Stimulated activated CD4-positive, alpha-beta T cell treated with anti-CD3 and anti-CD28 coated beads, Interleukin-15, amount 100 ng/mL, for 1 hour (primary cell): Measurements from ENCODE around the gene RBM19.

Experiments used
- DNase-seq, 2 donors: peaks; one replicate each; pipeline ENCODE4 v3.0.0-alpha.2; 2020; ENCODE audit warnings: low read depth in 1 of 2, low spot score in 1 of 2

Gene RBM19

DNA sequence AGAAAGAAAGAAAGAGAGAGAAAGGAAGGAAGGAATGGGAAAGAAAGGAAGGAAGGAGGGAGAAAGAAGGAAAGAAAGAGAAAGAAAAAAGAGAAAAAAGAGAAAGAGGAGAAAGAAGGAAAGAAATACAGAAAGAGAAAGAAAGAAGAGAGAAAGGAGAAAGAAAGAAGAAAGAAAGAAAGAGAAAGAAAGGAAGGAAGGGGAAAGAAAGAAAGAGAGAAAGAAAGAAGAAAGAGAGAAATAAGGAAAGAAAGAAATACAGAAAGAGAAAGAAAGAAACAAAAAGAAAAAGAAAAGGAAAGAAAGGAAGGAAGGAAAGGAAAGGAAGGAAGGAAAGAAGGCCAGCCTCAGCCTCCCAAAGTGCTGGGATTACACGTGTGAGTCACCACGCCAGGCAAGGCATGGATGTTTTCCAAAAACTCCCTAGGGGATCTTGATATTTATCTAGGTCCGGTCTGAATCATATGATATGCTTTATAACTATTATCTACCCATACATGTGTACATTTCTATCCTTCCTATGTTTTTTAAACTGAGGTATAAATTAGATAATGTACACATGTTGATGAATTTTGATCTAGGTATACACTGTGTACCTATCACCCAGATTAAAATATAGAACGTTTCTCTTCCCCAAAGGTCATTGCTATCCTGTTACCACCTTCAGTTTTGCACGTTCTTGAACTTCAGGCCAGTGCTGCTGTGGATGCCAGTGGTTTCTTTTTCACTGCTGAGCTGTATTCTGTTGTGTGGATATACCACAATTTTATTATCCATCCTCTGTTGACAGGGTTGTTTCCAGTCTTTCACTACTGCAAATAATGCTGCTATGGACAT lies 177.9 kb downstream of the RBM19 start:
- DNase-seq: no peak

DNA sequence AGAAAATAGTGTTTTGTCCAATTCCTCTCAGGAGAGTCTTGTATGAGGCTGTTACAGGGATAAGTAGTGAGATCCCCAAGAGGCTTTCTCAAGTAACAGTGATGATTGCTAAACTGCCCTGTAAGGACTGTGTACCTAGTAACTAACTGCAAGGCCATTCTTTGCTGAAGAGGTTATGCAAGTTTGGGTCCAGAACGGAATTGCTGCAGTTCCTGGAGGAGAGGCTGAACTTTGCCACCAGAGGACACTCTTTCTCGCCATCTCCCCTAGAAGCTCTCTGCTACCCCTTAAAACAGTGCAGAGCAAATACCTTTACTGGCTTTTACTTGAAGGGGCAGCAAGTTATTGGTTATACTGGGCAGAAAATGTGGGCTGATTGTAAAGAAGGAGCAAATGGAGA lies 180.0 kb downstream of the RBM19 start:
- no peak for DNase-seq

DNA sequence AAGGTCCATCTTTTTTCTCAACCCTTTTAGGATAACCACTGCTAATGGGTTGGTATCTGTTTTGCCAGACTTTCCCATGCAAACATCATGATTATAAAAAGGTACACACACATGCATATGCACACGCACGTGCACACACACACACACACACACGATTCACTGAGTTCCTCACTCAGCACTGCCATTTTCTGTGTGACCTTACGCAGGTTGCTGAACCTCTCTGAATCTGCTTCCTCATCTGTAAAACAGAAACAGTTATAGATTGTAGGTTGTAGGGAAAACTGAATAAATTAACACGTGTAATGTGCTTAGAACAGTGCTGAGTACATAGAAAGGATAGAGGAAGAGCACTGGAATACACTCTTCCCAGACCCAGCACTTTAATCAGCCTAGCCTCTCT lies 182.3 kb downstream of the RBM19 start:
- DNase-seq: no peak

DNA sequence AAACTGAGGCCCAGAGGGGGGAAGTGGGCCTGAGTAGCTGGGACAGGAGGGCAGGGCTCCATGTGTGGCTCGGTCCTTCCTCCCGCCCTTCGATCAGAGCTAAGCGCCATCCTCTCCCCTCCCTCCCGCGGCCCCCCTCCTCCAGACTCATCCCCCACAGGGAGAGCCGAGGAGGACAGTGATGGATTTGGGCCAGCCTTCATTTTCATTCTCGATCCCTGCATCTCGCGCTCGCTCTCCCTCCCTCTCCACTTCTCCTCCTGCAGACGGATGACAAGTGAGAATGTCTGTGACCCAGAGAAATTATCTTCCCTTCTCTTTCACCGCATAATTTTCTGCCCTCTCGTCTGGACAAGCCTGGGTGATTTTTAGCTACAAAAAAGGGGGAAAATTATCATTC lies 183.3 kb downstream of the RBM19 start:
- DNase-seq: no peak

DNA sequence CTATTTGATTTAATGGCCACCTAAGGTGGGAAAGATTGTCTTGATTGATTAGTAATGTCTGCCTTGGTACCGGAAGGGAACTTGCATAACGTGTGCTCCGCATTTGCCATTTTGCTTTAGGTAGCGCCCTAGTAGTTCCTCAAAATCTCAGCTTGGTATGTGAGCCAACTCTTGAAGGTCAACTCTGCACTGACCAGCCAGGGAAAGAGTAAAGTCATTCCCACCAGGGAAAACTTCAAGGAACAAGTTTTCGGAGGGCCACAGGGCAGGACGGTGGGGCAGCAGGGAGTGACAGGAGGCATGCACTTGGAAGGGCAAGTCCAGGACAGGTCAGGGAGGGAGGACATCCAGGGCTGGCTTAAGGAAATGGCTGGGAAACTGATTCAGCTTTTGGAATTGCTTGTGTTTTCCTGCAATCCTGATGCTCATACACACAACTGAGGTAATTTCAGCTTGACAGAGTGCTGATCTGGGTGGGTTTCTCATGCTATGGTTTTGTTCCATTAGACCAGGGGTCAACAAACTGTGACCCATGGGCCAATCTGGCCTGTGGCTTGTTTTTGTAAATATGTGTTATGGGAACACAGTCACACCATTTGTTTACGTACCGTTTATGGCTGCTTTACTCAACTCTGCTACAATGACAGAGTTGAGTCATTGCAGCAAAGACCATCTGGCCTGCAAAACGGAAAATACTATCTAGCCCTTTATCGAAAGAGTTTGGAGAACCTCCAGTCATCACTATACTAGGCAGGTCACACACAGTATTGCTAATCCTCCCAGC lies 184.5 kb downstream of the RBM19 start:
- DNase-seq: no peak

DNA sequence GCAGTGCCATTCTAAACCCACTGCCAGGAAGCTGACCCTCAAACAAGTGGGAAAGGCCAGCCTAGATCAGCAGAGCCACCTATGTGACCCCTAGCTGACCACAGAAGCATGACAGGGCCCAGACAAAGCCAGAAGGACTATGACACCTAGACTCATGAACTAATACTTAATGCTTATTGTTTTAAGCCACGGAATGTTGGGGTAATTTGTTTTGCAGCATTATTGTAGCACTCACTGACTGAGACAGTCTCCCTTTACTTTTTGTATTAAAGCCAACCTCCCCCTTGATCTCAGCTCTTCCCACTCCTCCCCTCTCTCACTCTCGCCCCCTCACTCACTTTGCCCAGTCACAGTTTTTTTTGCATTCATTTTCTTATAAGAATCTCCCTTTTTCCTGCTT lies 186.4 kb downstream of the RBM19 start:
- no peak for DNase-seq

DNA sequence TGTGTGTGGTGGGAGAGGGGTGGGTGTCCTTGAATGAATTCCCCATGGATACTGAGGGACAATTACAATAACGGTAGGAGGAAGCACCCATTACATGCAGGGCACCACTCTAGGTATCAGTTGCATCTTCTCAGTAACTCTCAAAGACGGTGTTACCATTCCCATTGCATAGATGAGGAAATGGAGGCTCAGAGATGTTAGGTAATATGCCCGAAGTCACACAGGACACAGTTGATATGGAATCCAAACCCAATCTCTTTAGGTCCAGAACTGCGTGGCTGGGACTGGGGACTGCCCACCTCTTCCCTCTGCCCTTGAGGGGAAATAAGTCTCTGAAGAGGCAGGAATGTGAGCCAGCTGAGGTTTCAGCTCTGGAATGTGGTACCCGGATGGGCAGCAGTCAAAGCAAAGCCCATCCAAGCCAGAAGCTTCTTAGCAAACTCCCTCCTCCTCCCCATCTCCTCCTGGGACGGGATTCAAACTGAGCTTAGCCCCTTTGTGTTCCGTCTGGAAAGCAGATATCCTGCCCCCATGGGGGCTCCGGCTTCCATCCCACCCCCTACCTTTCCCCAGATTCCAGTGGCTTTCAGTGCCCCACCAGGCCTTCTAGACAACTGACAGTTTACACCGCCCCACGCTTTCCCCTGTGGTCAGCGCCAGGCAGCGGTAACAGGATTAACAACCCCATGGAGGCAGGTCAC lies 187.5 kb downstream of the RBM19 start:
- DNase-seq: no peak

DNA sequence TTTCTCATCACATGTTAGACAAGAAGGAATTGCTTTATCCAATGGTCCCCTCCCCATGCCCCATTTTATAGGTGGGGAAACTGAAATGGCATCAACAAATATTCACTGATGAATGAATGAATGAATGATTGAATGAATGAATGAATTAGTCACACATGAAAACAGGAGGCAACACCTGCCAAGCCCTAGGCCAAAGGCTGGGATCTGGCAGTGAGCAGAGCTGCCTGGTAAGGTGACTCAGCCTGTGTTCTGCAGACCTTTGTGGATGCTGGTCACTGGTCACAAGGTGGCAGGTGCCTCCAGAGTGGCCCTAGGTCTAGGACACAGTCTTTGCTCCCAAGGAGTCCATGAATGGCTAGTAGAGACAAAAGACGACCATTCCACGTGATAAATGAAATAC lies 188.4 kb downstream of the RBM19 start:
- DNase-seq: no peak

DNA sequence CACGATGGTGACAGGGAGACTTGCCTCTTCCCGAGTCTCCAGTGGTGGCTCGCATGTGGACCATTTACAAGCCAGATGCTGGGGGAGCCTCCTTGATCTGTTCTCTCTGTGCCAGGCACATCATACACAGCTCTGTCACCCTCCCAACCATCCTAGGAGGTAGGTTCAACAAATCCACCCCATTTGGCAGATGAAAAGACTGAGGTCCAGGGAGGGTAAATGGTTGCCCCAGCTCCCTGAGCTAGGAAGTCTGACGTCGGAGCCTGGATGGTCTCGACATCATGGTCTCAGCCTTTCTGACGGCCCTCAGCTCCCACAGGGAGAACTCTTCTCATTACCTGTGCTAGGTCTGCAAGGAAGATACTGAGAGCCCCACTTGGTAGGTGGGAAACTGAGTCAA lies 189.6 kb downstream of the RBM19 start:
- no peak for DNase-seq

DNA sequence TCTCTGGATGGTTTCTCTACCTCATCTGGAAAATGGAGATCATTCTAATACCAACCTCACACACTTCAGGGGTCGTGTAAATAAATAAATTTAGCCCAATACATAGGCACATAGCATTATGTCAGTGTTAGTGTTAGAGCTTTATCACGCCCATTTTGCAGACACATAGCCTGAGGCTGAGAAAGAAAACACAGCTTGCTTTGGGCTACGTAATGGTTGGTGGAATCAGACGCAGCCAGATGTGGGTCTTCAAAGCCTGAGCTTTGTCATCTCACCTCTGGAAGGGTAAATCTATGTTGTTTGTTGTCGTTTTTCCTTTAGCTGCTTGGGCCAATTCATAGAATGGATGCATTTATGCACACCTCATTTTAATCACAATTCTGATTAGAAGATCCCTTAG lies 191.6 kb downstream of the RBM19 start:
- no peak for DNase-seq

DNA sequence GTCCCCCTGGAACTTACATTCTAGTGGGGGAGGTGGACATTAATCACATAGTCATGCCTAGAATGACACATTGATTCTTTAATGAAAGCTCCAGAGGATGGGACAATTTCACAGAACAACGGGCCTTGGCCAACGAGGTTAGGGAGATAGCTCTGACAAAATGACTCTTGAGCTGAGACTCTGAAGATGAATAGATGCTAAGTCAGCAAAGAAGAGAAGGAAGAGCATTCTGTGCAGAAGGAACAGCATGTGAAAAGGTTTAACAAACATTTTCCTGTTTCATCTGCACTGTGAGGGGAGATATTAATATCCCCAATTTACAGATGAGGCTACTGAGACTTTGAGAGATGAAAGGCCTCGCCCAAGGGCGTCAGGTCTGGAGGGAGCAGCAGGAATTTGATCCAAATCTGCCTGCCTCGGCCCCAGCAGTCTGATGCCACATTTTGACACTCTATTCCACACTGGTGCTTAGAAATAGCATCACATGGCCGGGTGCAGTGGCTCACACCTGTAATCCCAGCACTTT lies 193.6 kb downstream of the RBM19 start:
- no peak for DNase-seq

DNA sequence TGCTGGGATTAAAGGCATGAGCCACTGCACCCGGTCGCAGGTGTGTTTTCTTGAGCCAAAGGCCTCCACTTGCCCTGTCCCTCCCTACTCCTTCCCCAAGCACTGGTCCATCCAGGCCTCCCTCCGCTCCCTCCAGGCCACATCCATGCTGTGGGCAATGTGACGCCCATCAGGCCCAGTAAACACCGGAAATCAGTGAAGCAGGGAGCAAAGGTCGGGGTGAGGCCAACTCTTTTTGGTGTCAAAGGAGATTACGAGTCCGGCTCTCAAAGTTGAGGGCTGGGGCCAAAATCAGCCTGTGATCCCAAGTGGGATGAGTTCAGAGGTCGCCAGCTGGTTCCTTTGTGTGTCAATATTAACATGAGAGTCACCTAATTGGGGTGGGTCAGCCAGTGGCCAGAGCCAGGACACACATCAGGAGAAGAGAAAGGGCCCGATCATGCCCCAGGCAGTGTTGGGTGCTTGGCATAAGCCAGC lies 195.7 kb downstream of the RBM19 start:
- no peak for DNase-seq

DNA sequence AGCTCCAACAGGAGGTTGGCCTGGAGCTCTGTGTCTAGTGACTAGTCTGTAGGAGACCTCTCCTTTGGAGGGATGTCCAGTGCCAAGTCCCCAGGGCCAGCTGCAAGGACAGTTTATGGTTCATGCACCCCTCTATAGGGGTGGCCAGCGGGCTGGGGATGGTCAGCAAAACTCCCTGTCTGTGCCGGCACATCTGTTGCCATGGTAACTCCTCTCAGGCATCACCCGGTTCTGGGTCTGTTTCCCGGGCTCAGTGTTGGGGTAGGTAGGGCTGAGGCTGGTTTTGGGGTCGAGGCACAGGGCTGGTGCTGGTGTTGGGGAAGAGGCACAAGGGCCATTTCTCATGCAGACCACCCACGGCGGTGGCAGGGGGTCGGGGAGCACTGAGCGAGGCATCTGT lies 196.8 kb downstream of the RBM19 start:
- DNase-seq: no peak

DNA sequence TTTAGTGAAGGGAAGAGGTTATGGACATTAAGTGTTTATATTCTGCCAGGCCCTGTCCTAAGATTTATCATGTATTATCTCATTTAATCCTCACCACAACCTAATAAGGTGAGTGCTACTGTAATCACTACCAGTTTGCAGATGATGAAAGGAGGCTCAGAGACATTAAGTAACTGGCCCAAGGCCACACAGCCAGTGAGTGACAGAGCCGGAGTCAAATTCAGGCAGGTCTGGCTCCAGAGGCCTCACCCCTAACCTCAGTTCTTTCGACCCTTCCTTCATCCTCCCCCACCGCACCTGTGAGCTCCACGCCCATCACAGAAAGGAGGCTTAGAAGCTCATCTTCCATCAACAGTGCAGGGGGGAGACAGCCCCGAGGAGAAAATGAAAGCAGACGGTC lies 197.3 kb downstream of the RBM19 start:
- no peak for DNase-seq

DNA sequence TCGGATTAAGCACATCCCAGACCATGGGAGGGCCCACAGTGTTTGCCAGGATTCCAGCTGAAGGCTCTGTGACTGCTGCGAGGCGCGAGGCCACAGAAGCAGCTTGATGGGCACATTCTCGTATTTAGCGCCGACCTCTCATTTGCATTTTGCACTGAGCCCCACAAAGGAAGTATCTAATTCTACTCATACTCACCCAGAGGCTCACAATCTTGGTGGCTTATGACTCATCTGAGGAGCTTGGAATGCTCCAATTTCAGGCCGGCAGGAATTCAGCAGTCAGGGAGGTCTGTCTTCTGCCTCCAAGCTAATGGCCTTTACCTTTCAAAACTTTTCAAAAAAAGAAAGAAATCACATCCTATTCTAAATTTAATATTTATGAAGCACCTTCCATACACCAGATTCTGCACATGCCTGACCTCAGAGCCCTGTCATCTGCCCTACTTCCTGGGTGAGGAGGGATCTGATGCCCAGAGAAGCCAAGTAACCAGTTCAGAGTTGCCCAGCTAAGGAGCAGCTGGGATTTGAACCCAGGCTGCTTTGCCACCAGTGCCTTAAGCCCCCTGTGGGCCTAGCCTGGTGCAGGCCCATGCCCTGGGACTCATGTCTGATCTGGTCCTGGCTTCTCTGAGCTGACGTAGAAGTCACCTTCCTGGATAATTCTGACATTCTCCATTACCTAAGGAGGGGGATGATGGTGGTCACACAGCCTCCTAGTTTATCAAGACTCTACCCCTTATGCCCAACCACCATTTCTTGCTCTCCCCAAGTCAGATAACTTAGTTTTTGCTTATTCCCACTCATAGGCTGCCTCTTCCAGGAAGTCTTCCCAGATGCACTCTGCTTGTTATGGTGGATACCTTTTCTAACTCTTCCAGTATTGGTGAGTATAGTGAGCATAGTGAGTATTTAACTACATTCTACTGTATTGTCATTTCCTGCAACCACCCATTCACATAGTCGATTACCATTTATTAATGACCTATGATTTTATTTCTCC lies 198.9 kb downstream of the RBM19 start:
- DNase-seq: no peak
